ENCODE measurements around the gene XNDC1N. TPM values are rescaled to one million over a fixed set of nuclear protein-coding genes. Genes with fewer than 3 reads are reported as not detected.
"Not testable (repeated sequence)": the region's sequence is repeated elsewhere in the genome, so short reads cannot be mapped to it uniquely, and the experiment has no call there.

The XNDC1N gene
- total and polyA plus RNA-seq, 2 of the 4 experiments (the other 2 are of a cell fraction) = 2.5 to 8.8 TPM

DNA sequence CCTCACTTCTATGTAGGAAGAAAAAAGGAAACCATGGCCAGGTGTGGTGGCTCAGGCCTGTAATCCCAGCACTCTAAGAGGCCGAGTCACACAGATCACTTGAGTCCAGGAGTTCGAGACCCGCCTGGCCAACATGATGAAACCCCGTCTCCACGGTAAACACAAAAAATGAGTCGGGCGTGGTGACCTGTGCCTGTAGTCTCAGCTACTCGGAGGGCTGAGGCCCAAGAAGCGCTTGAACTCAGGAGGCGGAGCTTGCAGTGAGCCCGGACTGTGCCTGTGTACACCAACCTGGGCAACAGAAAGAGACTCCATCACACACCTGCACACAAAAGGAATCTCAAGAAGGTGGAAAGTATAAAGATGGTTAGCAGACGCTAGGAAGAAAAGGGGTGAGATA lies 32.4 kb downstream of the XNDC1N start:
- no TSS peak for BruUV-seq (replicated peaks)
- Histone ChIP-seq H2BK20ac (ENCODE audit: low read depth, low read length) (no peak overlapping the region), H3K27ac (ENCODE audit: insufficient read depth, low read length) (no peak overlapping the region), H2AFZ (replicated peaks; ENCODE audit: low read length, poor library complexity) (no peak overlapping the region), H3K9ac (ENCODE audit: low read depth, low read length) (no peak overlapping the region), H3K4me2 (ENCODE audit: low read depth, low read length) (no peak overlapping the region), H3K14ac (replicated peaks; ENCODE audit: low read depth, low read length) (no peak overlapping the region), H2AK9ac (replicated peaks; ENCODE audit: low read depth, low read length, poor library complexity) (no peak overlapping the region), H4K20me1 (ENCODE audit: insufficient read depth, low read length) (no peaks in the 10 kb centered on the region), H3K18ac (ENCODE audit: low read depth, low read length) (no peak overlapping the region), H2BK15ac (ENCODE audit: low read depth, low read length) (no peak overlapping the region), H4K8ac (ENCODE audit: low read depth in 2 of 2, low read length in 2 of 2) (no peak overlapping the region), H3K9me1 (ENCODE audit: insufficient read depth, low read length) (no peaks in the 10 kb centered on the region), H2AK5ac (ENCODE audit: low read depth, low read length) (no peak overlapping the region), H4K91ac (ENCODE audit: insufficient read depth, low read depth, low read length) (no peak overlapping the region), H3K9me3 (ENCODE audit: control insufficient read depth, insufficient read depth, low read length) (no peaks in the 10 kb centered on the region), H3K27me3 (ENCODE audit: control insufficient read depth, insufficient read depth, low read length) (no peaks in the 10 kb centered on the region), H3K4ac (ENCODE audit: low read depth, low read length) (no peak overlapping the region), H2BK5ac (ENCODE audit: low read depth, low read length, poor library complexity, severe bottlenecking) (no peak overlapping the region), H4K5ac (ENCODE audit: low read depth, low read length) (no peak overlapping the region), H2BK120ac (ENCODE audit: low read depth, low read length) (no peak overlapping the region), H3K23ac (ENCODE audit: low read depth, low read length) (no peak overlapping the region), H3K79me1 (ENCODE audit: low read depth in 1 of 2, low read length in 2 of 2) (no peaks in the 10 kb centered on the region), H3K4me3 (ENCODE audit: insufficient read depth, low read depth, low read length) (no peak overlapping the region), H3K56ac (ENCODE audit: extremely low read depth, insufficient read depth, low read length) (no peak overlapping the region), H3K4me1 (ENCODE audit: control insufficient read depth, insufficient read depth, low read length) (no peaks in the 10 kb centered on the region), H3K36me3 (ENCODE audit: control insufficient read depth, insufficient read depth, low read length) (no peaks in the 10 kb centered on the region)
- DNase-seq (no peak), ATAC-seq (ENCODE audit: low read depth) (no peak)
- ChIA-PET CTCF (no interaction called here), POLR2A (ENCODE audit: unreplicated experiment) (no interaction called here)
- 95% methylated on average over 5 of the region's 12 CpGs; no CpG with 5 or more reads in 1 of the 2 experiments for WGBS, 2 experiments (ENCODE audit: extremely low coverage in 2 of 2, insufficient read length in 1 of 2)
- TF ChIP-seq MAFK (IDR thresholded peaks at IDR 0.05; ENCODE audit: low read depth, low read length) (no peak), RAD21 (IDR thresholded peaks at IDR 0.05; ENCODE audit: low read length) (no peak), RCOR1 (IDR thresholded peaks at IDR 0.05; ENCODE audit: insufficient replicate concordance, low read length) (no peak), RFX5 (IDR thresholded peaks at IDR 0.05; ENCODE audit: low read depth, low read length) (no peak)
- intact Hi-C loops (cut with micrococcal nuclease) (no loop called here), dilution Hi-C loops (cut with HindIII; ENCODE audit: low sequenced_read_pairs, unreplicated experiment) (no loop called here), in situ Hi-C loops (cut with MboI; ENCODE audit: low sequenced_read_pairs) (no loop called here)

- H3K9me1 ChIP-seq (ENCODE audit: insufficient read depth, low read length); H3K18ac ChIP-seq (ENCODE audit: low read depth, low read length); H3K9me3 ChIP-seq (ENCODE audit: control insufficient read depth, insufficient read depth, low read length); H2AFZ ChIP-seq (replicated peaks; ENCODE audit: low read length, poor library complexity); H2BK120ac ChIP-seq (ENCODE audit: low read depth, low read length); H3K4me1 ChIP-seq (ENCODE audit: control insufficient read depth, insufficient read depth, low read length); H3K4me2 ChIP-seq (ENCODE audit: low read depth, low read length); intact Hi-C loops (cut with micrococcal nuclease); in situ Hi-C loops (cut with MboI; ENCODE audit: low sequenced_read_pairs); H2AK5ac ChIP-seq (ENCODE audit: low read depth, low read length); H3K9ac ChIP-seq (ENCODE audit: low read depth, low read length); H4K5ac ChIP-seq (ENCODE audit: low read depth, low read length); H3K14ac ChIP-seq (replicated peaks; ENCODE audit: low read depth, low read length); H4K20me1 ChIP-seq (ENCODE audit: insufficient read depth, low read length); H3K4me3 ChIP-seq (ENCODE audit: insufficient read depth, low read depth, low read length); H2BK15ac ChIP-seq (ENCODE audit: low read depth, low read length); H3K23ac ChIP-seq (ENCODE audit: low read depth, low read length); DNase-seq; H3K79me1 ChIP-seq (ENCODE audit: low read depth in 1 of 2, low read length in 2 of 2); CTCF ChIA-PET; H3K36me3 ChIP-seq (ENCODE audit: control insufficient read depth, insufficient read depth, low read length); H2BK5ac ChIP-seq (ENCODE audit: low read depth, low read length, poor library complexity, severe bottlenecking); H3K27me3 ChIP-seq (ENCODE audit: control insufficient read depth, insufficient read depth, low read length); H3K56ac ChIP-seq (ENCODE audit: extremely low read depth, insufficient read depth, low read length); ATAC-seq (ENCODE audit: low read depth); dilution Hi-C loops (cut with HindIII; ENCODE audit: low sequenced_read_pairs, unreplicated experiment); H4K91ac ChIP-seq (ENCODE audit: insufficient read depth, low read depth, low read length); H4K8ac ChIP-seq (ENCODE audit: low read depth in 2 of 2, low read length in 2 of 2); H2BK20ac ChIP-seq (ENCODE audit: low read depth, low read length); POLR2A ChIA-PET (ENCODE audit: unreplicated experiment); BruUV-seq (replicated peaks); H3K27ac ChIP-seq (ENCODE audit: insufficient read depth, low read length); H3K4ac ChIP-seq (ENCODE audit: low read depth, low read length); H2AK9ac ChIP-seq (replicated peaks; ENCODE audit: low read depth, low read length, poor library complexity): not testable (repeated sequence)
- 86% methylated on average over 5 of the region's 14 CpGs; no CpG with 5 or more reads in 1 of the 2 experiments for WGBS, 2 experiments (ENCODE audit: extremely low coverage in 2 of 2, insufficient read length in 1 of 2)
These were observed 39.1 kb downstream of the XNDC1N start for GRCh38 chr11:71889181-71889872.

Measured in IMR-90 (cell line).